AML-193 (cell line): ENCODE measurements around the gene ZMPSTE24.

Experiments
- DNase-seq, 2 experiments: peaks; one replicate each; lab custom pipeline; 2025; lab: John Stamatoyannopoulos, UW

ZMPSTE24 gene

DNA sequence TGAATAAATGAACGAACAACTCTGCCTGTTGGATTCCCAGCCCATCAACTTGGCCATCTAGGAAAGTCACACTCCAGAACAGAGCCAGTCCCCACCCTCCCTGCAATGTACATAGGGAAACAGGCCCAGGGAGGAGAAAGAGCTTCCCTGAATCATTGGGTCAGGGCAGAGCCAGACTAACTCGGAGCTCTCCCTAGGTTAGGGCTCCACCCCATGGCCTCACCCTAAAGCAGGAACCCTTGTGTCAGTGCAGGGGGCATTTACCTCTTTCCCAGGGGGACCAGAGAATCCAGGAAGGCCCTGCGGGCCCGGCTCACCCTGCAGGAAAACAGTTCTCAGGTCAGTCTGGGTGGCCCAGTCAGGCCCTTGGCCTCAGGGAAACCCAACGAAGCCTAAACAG lies 47.4 kb downstream of the ZMPSTE24 start:
- DNase-seq, result no peak

DNA sequence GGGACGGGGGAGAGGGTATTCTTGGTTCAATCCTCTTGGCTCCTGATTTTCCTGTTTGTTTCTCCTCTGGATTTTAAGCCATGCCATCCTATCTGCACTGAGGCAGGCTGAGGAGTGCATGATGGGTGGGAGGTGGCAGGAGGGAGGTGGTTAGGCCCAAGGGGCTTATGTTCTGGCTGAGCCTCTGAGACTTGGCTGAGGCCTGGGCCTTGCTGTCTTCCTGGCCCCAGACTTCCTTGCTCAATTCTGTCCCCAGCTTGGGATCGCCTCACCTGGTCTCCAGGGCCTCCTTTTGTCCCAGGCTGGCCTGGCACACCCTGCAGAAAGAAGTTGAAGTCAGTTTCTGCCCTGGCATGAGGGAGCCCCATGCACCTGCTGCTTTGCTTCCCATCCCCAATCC lies 47.8 kb downstream of the ZMPSTE24 start:
- DNase-seq, result no peak

DNA sequence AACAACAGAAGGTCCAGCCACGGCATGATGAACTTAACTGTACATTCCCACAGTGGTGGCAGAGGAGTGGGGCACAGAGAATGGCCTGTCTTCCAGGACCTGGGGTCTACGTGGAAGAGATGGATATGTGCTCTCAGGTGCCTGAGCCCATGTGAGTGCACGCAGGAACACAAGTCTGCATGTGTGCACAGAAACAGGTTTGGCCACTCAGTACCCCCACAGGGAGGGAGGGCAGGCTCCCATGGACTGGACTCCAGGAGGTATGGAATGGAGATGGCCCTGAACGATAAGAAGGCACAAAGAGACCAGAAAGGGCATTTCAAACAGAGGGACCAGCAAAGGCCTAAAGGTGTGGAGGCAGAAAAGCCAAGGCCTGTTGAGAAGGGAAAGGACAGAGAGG lies 48.3 kb downstream of the ZMPSTE24 start:
- DNase-seq, result no peak

DNA sequence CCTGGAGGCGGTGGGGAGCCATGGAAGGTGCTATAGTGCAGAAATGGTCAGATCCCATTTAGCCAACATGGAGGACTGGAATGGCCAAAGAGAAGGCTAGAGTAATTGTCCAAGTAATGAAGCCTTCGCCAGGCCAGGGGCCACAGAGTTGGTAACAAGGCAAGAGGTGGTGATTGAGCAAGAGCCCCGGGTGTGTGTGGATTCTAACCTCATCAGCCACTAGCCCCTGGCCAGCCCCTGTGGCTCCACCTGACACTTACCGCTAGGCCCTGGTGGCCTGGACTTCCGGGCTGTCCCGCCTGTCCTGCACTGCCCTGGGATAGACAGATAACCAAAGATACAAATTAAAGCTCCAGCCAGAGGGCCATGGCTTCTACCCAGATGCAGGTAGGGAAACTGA lies 49.1 kb downstream of the ZMPSTE24 start:
- DNase-seq, result no peak

DNA sequence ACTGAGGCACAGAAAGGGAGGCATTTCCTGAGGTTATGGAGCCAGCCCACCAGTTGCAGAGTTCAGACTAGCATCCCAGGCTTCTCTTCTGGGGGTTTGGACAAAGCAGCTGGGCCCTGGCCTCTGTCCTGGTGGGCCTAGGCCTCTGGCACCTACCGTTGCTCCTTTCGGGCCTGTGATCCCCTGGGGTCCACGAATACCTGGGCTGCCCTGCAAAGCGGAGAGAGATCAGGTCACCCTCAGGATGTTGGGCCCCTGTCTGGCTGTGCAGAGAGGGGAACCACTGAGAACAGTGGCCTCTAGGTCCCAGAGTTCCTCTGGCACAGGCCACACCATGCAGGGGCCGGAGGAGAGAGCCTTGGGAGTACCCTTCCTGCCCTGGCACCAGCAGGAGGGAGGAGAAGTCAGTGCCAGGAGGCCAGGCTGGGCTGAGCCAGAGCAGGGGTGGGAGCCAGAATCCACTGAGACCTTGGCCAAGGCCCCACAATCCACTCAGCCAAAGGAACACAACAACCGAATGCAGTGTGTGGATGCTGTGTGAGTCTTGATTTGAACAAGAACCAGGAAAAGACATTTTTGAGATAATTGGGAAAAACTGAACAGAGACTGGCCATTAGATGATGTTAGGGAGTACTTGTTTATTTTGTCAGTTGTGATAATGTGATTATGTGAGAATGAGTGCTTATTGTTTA lies 50.1 kb downstream of the ZMPSTE24 start:
- DNase-seq, result no peak

DNA sequence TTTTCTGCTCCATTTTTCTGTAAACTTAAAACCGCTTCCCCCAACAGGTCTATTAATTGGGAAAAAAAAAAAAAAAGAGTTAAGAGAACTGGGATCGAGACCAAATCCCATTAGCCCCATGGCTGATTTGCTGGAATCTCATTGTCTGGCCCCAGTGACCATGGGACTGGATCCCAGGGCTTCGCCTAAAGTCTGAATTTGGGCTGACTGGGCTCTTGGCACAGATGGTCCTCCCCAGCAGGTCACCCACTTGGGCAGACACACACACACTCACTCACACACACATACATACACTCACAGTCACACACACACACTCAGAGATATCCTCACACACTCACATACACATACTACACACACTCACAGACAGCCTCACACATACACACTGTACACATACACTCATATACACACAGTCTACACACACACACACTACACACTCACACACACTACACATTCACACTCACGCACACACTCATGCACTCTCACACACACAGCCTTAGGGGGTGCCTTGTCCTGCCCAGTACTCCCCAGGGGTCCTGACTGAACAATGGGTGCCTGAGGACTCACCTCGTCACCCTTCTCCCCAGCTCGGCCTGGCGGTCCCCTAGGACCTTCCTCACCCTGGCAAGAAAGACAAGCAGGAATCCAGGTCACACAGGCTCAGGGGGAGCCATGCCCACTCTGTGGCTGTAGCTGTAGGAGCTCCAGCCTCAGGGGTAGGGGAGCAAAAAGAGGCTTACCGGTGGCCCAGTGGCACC lies 51.5 kb downstream of the ZMPSTE24 start:
- no peak for DNase-seq

DNA sequence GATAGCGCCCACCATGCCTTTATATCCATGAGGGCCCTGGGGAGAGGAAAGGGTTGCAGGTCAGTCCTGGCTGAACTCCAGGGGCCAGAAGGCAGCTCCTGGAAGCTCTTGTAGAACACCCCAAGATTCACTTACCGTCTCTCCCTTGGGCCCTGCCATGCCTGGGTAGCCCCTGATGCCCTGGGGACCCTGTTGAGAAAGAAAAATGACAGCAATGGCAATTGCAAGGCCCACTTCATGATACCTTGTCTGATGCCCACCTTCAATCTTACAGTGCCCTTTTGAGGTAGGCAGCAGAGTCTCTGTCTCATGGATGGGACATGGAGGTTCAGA lies 52.1 kb downstream of the ZMPSTE24 start:
- DNase-seq, result no peak

DNA sequence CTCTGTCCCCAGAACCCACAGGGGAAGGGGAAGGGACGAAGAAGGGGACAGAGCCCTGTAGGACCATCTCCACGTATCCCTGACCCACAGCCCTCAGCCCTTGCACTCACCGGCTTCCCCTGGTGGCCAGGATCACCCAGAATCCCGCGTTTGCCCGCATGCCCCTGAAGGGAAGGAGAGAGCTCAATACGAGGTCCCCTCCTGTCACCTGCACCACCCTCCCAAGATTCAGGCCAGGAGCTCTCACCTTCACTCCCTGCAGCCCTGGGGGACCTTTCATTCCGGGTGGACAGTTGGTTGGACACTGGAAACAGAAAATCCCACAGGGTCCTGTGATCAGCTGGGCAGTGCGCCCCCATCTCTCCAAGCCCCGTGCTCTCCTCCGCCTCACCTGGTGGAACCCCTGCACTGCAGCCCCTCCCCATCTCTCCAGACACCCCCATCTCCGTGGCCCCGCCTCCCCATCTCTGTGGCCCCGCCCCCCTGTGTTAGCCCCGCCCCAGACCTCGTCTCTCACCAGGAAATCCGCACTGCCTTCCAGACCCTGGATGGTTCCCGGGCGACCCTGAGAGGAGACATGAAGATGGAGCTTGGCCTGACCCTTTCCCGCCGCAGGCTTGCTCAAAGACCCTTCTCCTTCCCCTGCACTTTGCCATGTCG lies 53.1 kb downstream of the ZMPSTE24 start:
- no peak for DNase-seq

DNA sequence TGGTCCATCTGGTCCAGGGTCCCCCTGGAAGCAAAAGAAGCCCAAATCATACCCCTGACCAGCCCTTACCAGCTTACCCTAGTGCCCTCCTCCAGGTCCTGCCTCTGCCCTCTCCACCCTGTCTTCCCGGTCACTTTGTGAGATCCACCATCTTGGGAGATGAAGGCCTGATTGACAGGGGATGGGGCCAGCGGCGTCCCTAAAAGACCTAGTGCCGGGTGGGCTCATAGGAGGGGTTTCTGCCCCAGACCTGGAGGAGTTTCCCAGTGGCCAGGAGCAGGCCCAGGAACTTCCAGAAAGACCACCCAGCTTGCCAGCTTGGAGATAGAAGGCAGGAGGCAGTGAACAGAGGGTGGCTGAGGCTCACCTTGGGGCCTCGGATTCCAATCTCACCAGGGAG lies 53.7 kb downstream of the ZMPSTE24 start:
- no peak for DNase-seq

DNA sequence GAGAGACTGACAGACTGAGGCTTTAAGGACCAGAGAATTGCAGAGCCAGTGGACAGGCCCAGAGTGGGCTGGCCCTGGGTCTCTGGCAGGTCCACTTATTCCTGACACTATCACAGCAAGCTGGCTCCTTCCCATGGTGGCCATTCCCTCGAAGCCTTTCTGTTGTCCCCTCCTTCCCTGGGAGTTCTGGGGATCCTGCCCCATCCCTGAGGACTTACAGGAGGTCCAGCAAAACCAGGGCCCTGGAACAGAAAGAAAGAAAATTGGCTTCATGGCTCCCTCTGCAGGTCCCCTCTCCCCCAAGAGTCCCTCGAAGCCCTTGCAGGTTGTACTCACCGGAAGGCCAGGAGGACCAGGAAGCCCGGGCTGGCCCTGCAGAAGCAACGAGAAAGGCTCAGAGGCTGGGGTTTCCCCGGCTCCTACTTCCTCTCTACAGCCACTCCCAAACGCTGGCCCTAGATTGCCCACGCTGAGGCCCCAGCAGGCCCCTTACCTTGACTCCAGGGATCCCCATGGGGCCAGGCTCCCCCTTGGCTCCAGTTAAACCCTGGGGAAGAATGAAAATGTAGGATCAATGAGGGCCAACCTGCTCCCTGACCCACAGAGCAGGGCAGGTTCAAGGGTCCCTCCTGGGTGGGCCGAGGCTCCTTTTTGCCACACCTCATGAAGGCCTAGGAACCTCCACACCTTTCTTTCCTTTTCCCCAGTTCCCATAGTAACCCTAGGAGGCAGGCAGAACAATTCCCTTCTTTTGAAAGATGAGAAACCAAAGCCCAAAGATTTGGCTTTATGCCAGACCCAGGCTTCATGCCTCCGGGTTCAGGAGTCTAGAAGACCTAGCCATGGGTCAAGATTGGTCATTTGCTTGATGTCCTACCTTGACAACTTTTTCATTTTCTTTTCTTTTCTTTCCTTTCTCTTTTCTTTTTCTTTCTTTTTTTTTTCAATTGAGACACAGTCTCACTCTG lies 54.5 kb downstream of the ZMPSTE24 start:
- DNase-seq, result peak; percentile 40 to 41

DNA sequence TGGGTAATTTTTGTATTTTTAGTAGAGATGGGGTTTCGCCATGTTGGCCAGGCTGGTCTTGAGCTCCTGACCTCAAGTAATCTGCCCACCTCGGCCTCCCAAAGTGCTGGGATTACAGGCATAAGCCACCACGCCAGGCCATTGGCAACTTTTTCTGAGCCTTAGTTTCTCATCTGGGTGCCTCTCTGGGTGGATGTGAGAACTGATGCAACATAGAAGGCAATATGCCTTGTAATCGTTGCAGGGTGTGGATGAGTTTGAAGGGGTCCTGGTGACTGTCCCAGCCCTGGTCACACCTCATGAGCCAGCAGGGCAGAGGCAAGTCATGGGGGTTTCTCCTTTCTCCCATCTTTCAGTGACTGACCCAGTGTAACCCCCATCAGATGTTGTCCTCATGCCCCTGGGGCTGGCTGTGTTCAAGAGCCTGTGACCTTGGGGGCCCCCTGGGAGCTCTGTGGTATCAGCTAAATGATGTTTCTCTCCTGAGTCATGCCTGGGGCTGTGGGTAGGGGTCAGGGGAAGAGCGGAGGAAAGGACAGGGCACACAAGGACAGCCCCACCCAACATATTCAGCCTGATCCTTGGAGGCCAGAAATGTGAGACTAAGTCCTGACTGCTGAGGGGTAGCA lies 55.4 kb downstream of the ZMPSTE24 start:
- DNase-seq, result no peak

DNA sequence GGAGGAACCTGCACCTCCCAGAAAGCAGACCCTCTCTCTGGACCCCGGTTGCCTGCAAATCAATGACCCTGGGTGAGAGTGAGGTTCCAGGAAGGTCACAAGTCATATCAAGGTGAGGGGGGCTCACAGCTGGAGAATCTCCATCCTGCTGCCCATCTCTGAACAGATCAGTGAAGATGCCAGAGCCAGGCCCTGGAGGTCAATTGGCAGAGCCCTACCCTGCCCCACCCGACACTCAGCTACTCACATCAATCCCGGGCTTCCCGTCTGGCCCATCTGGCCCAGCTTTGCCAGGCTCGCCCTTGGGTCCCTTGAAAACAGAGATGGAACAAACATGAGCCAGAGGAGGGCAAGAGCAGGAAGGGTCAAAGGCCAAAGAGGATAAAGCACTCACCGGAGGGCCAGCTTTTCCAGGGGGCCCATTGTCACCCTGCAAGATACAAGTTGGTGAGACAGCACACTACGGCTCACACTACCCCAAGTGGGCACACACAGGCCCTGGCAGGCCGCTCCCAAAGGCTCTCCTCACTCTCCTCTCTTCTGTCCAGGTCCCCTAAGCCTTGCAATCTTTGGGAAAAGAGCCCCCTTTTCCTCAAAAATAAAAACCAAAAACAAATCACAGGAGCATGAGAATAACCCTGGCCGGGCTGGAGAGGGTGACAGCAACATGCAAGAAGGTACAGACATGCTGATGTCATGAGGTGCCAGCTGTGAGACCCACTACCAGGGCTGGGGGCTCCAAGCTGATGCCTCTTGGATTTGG lies 56.1 kb downstream of the ZMPSTE24 start:
- no peak for DNase-seq

DNA sequence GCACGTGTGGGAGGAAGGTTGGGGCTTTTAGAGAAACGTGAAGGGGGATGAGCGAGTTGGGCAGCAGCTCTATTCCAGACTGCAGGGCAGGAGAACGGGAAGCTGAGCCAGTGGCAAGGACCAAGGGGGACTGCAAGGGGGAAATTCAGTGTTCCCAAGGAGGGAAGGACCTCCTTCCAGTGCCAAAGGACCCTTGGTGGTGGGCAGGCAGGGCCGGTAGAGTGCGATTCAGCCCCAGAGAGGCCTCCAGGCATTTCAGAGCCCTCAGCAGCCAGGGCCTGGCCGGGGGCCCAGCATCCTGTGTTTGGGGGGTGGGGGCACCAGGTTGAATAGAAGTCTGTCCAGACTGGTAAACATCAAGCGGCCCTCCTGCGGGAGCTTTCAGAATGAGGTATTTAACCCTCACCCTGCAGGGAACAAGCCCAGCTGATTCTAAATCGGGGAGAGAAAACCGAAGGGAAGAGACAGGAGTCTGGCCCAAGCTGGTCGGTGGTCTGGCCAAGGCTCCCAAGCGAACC lies 56.7 kb downstream of the ZMPSTE24 start:
- DNase-seq, result no peak

DNA sequence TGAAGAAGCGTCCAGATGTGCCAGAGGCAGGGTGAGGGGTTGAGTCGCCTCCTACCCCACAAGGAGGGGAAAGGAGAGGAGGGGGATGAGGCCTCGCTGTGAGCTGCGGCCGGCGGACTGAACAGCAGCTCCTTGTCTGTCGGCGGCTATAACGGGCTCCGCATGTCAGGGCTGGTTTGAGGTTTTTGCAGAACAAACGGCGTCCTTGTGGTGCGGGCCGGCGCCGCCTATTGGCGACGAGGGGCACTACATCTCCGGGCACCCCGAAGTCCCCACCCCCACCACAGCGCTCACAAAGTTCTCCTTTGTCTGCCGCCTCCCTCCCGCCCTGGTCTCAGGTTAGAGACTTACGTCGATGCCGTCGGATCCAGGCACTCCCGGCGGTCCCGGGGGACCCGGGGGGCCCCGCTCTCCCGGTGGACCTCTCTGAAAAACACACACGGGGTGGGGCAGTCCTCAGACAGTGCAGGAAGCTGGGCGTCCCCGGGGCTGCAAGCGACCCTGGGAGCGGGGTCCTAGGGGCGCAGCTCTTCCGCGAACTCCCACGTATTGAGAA lies 57.3 kb downstream of the ZMPSTE24 start:
- DNase-seq, result peak; percentile 83 to 86

DNA sequence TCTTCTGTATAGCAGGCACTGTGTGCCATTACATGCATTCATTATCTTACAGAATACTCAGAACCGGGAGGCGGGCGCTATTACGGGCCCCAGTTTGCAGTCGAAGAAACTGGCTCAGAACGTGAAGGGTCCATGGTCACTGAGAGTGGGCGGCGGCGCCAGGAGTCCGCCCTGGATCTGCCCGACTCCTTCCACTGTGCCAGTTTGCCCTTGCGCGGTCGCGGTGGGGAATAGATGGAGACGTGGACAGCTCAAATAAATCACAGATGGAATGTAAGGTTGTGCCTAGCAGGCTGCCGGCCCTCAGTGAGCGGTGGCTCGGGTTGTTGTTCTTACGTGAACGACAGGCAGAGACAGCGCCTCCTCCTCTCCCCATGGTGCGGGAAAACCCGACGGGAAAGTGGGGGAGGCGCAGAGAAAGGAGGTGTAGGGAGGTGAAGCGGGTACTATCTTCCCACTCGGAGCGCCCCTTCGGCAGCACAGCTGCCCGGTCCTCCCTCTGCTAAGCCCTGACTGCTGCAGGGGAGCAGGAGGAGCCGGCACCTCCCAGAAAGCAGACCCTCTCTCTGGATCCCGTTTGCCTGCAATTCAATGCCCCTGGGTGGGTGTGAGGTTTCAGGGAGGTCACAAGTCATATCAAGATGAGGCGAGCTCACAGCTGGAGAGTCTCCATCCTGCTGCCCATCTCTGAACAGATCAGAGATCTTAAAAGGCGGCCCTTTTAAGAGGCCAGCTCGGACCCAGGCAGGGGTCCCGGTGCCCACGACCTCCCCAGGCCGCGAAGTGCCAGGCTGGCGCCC lies 58.0 kb downstream of the ZMPSTE24 start:
- DNase-seq, result no peak

DNA sequence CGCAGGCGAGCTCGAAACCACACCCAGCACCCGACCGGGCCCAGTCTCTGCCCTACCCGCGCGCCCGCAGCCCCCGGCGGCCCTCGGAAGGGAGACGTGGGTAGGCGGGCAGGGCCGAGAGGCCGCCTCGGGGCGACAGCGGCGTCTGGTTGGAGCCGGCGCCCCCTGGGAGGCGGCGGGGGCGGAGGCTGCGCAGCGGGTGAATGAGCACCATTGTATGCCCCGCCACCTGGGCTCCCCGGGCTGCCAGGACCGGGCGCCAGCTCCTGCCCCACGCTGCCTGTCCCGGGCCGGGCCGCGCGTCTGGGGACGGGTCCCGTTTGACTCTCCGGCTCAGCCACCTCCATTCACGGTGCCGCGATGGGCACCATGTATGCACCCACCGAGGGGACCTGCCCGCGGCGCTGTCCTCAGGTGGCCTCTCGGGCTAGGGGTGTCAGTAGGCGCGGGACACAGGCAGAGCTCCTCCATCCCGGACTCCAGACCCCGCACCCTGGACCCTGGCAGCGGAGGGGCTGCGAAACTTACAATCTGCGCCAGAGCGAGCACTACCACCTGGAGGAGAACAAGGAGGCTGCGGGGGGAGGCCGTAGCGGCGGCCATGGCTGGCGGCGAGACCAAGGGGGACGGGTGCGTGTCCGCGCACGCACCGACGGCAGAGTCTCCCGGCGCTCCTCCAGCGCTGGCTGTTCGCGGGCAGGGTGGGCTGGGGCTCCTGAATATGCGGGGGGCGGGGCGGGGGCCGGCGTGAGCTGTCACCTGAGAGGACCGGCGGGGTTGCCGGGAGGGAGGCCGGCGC lies 58.8 kb downstream of the ZMPSTE24 start, which contains the start of gene COL9A2:
COL9A2 (minus strand) TSS at position 692 of the 799 bp plus-strand sequence; CDS start at position 603, 89 bp downstream.
- DNase-seq, result no peak

DNA sequence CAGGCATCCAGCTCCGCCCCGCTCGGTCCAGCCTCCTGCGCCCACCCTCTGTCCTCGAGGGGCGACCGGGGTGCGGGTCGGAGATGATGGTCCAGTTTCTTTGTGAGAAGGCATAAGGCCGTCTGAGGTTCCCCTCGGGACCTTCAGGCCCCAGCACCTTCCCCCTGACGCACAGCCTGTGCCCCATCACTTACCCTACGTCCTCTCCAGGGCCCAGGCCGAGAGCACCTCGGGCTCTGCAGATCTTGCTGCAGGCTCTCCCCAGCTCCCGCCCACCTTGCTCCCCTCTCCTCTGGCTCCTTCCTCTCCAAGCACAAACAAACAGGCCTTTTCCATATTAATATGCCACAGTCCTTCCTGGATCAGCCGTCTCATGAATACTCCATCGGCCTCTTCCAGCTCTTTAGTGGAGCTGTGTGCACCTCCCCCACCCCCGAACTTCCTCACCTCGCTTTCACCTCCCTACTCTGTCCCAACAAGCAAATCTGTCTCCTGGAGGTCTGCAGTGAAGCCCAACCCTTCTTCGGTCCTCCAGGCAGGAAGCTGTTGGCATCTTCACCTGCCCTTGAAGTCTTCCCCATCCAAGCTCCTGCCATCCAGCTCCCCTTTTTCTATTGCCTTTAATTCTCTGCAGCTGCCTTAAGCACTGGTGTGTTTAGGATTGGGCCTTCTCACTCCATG lies 59.5 kb downstream of the ZMPSTE24 start:
- no peak for DNase-seq

DNA sequence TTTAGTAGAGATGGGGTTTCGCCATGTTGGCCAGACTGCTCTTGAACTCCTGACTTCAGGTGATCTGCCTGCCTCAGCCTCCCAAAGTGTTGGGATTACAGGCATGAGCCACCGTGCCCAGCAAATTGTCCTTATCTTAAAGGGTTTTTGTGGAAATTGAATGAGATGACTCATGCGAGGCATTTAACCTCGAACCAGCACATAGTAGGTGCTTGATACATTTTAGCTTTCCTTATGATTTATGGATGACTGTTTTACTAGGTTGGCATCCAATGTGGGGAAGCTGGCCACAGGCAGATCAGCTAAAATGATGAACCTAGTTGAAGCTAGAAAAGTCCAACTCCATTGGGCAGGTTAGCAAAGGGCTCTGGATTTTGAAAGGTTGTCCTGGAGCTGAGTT lies 60.4 kb downstream of the ZMPSTE24 start:
- no peak for DNase-seq
